HepG2 (cell line): ENCODE measurements around the gene CAMK2D. TPM values are rescaled to one million over a fixed set of nuclear protein-coding genes. Genes with fewer than 3 reads are reported as not detected.

Experiments
- ATAC-seq: fragments of 200-7000 bp; cut with Tn5 transposase; 3 replicates; pipeline ENCODE4 v1.9.1; 2020; ENCODE audit warnings: mild to moderate bottlenecking, moderate library complexity
- BruUV-seq: library from RNA; stranded (reverse); fragments of 400-500 nt; replicated peaks from 2 replicates; lab custom pipeline; 2021; lab: Mats Ljungman, UMichigan
- CTCF ChIA-PET: fragments of 300-600 bp; formaldehyde crosslinking; extraction: SDS; loops from one replicate; lab custom pipeline; 2021; ENCODE audit warnings: low total read pairs, inconsistent platforms, low intra/inter-chr PET ratio; lab: Yijun Ruan, JAX
- POLR2A ChIA-PET: fragments of 350-600 bp; sonication (Branson Sonifier 250); formaldehyde crosslinking; loops from one replicate; lab custom pipeline; 2020; ENCODE audit warnings: antibody characterized with exemption, inconsistent platforms; lab: Yijun Ruan, JAX
- DNase-seq: peaks from one replicate; pipeline ENCODE4 v3.0.0-alpha.2; 2015; ENCODE audit warnings: low spot score
- FAIRE-seq: peaks from 3 replicates; lab custom pipeline; 2011; peaks lifted over from hg19 to GRCh38; lab: Jason Lieb, UNC
- H2AFZ ChIP-seq: one replicate; pipeline ENCODE4 v1.6.1; 2011; ENCODE audit warnings: low read length, inconsistent platforms
- H3K27ac ChIP-seq: fragments of 300-600 bp; 3 replicates; pipeline ENCODE4 v1.8.0; 2011; ENCODE audit warnings: mixed run types, mild to moderate bottlenecking, mixed read lengths, low read length, inconsistent platforms; ENCODE audit not compliant: insufficient read depth; ENCODE audit errors: extremely low read length
- H3K27me3 ChIP-seq, 2 experiments: fragments of 200-600 bp in 1 of 2; 2 replicates in 1 of 2; 3 replicates in 1 of 2; pipeline versions ENCODE4 v1.6.0 to v1.8.0; 2011; ENCODE audit warnings: low read length in 2 of 2, mild to moderate bottlenecking in 2 of 2, moderate library complexity in 2 of 2, inconsistent platforms in 1 of 2; ENCODE audit not compliant: insufficient read depth in 2 of 2, control insufficient read depth in 1 of 2
- H3K36me3 ChIP-seq, 2 experiments: fragments of 200-600 bp in 1 of 2; replicated peaks in 1 of 2; 2 replicates in 1 of 2; 3 replicates in 1 of 2; pipeline versions ENCODE4 v1.5.1 to v1.8.0; 2011; ENCODE audit warnings: low read length in 2 of 2, inconsistent platforms in 1 of 2; ENCODE audit not compliant: insufficient read depth in 2 of 2, control insufficient read depth in 1 of 2
- H3K4me1 ChIP-seq: 2 replicates; pipeline ENCODE4 v1.5.1; 2012; ENCODE audit warnings: low read length, inconsistent platforms; ENCODE audit not compliant: insufficient read depth
- H3K4me2 ChIP-seq: 2 replicates; pipeline ENCODE4 v1.6.0; 2011; ENCODE audit warnings: low read depth, low read length, inconsistent platforms
- H3K4me3 ChIP-seq, 3 experiments: fragments of 200-600 bp in 1 of 3; sonication (generic), shearing (Covaris generic) in 1 of 3; replicated peaks in 1 of 3; 2 replicates each; pipeline ENCODE4 v1.5.1; 2011 to 2016; ENCODE audit warnings: low read length in 3 of 3, inconsistent platforms in 2 of 3, low read depth in 2 of 3, mild to moderate bottlenecking in 2 of 3, control low read depth in 1 of 3, mixed read lengths in 1 of 3; ENCODE audit not compliant: insufficient read depth in 1 of 3
- H3K79me2 ChIP-seq: one replicate; pipeline ENCODE4 v1.6.1; 2011; ENCODE audit warnings: low read length, inconsistent platforms; ENCODE audit not compliant: insufficient read depth
- H3K9ac ChIP-seq: 2 replicates; pipeline ENCODE4 v1.6.0; 2011; ENCODE audit warnings: mild to moderate bottlenecking, low read depth, low read length, inconsistent platforms; ENCODE audit not compliant: insufficient read depth
- H3K9me3 ChIP-seq: 2 replicates; pipeline ENCODE4 v1.5.1; 2012; ENCODE audit warnings: mild to moderate bottlenecking, low read length
- H4K20me1 ChIP-seq: 2 replicates; pipeline ENCODE4 v1.6.0; 2011; ENCODE audit warnings: inconsistent platforms, mild to moderate bottlenecking, low read length, moderate library complexity; ENCODE audit not compliant: insufficient read depth
- DPF2 ChIP-seq: sonication (generic); formaldehyde crosslinking; IDR thresholded peaks from 2 replicates; pipeline ENCODE4 v1.4.0; 2020; ENCODE audit warnings: mild to moderate bottlenecking, low read depth, missing genetic modification reagents, borderline replicate concordance
- IKZF4 ChIP-seq: sonication (generic); formaldehyde crosslinking; IDR thresholded peaks from 2 replicates; pipeline ENCODE4 v1.5.1; 2020; ENCODE audit warnings: borderline replicate concordance, mild to moderate bottlenecking, low read depth, missing genetic modification reagents; ENCODE audit errors: not compliant biosample characterization
- KLF6 ChIP-seq: IDR thresholded peaks from 2 replicates; pipeline ENCODE4 v1.8.0; 2016; ENCODE audit warnings: missing biosample characterization, missing genetic modification reagents
- MTF2 ChIP-seq: sonication (generic); formaldehyde crosslinking; IDR thresholded peaks from 2 replicates; pipeline ENCODE4 v1.5.0; 2020; ENCODE audit warnings: missing genetic modification reagents, borderline replicate concordance
- NONO ChIP-seq, 2 experiments: fragments of 450-650 bp in 1 of 2; sonication (generic) in 1 of 2; formaldehyde crosslinking in 1 of 2; IDR thresholded peaks in 1 of 2; conservative IDR thresholded peaks in 1 of 2; 2 replicates each; pipeline versions ENCODE4 v1.6.1 to v1.8.0; 2017 to 2022; ENCODE audit warnings: mild to moderate bottlenecking in 1 of 2, missing genetic modification reagents in 1 of 2, moderate library complexity in 1 of 2
- PLRG1 ChIP-seq: fragments of 450-650 bp; conservative IDR thresholded peaks from 2 replicates; pipeline ENCODE4 v1.6.1; 2016
- PRDM4 ChIP-seq: sonication (generic); formaldehyde crosslinking; IDR thresholded peaks from 2 replicates; pipeline ENCODE4 v1.9.0; 2021; ENCODE audit warnings: missing genetic modification reagents, borderline replicate concordance
- RFX1 ChIP-seq: fragments of 450-650 bp; IDR thresholded peaks from 2 replicates; pipeline ENCODE4 v1.6.1; 2017
- SP2 ChIP-seq: sonication (generic); formaldehyde crosslinking; IDR thresholded peaks from 2 replicates; pipeline ENCODE4 v1.5.1; 2020; ENCODE audit warnings: mild to moderate bottlenecking, missing genetic modification reagents
- ZNF619 ChIP-seq: sonication (generic); formaldehyde crosslinking; IDR thresholded peaks from 2 replicates; pipeline ENCODE4 v1.4.0; 2020; ENCODE audit warnings: mild to moderate bottlenecking, missing genetic modification reagents
- WGBS: methylation state at CpG from one replicate; pipeline ENCODE4 v1.1.6; 2017; ENCODE audit warnings: low lambda C conversion rate; 5-methylcytosine and 5-hydroxymethylcytosine counted together
- in situ Hi-C: cut with HindIII; loops from 2 replicates; pipeline ENCODE4 v1.10.0; 2017; ENCODE audit warnings: low pct_unique_long_range_greater_than_20kb; ENCODE audit not compliant: extremely low pct_ligation_motif_present
- intact Hi-C: fragments of 100-400 bp; cut with micrococcal nuclease; formaldehyde crosslinking; loops from one replicate; pipeline ENCODE4 v1.10.0; 2022; ENCODE audit not compliant: unreplicated experiment
- polyA plus RNA-seq, 8 experiments: library from polyadenylated mRNA; depleted of rRNA in 3 of 8; stranded (reverse) in 7 of 8; unstranded in 1 of 8; fragments of >200 nt; fragmentation: Illumina TruSeq in 4 of 8; extraction: Trizol in 4 of 8; gene quantifications; 2 replicates each; pipeline versions ENCODE4 v1.2.1 to v1.2.3, GENCODE V29; 2011 to 2016; ENCODE audit warnings: low read depth in 4 of 8, missing spikeins in 1 of 8, mixed read lengths in 1 of 8; ENCODE audit not compliant: insufficient read depth in 1 of 8
- total RNA-seq, 5 experiments: library from RNA; depleted of rRNA; stranded (reverse); fragments of >200 nt; fragmentation: Illumina TruSeq; extraction: Trizol; gene quantifications; 2 replicates each; pipeline ENCODE4 v1.2.3, GENCODE V29; 2016; ENCODE audit warnings: low read depth in 1 of 5
- TF ChIP-seq, protein P1 (sequence below): sonication (generic); formaldehyde crosslinking; IDR thresholded peaks from 2 replicates; pipeline ENCODE4 v1.4.0; 2020; ENCODE audit warnings: missing genetic modification reagents
- TF ChIP-seq, protein P2 (sequence below): sonication (generic); formaldehyde crosslinking; IDR thresholded peaks from 2 replicates; pipeline ENCODE4 v1.5.0; 2020; ENCODE audit warnings: missing genetic modification reagents, mild to moderate bottlenecking, borderline replicate concordance
- TF ChIP-seq, protein P3 (sequence below), 2 experiments: sonication (generic) in 1 of 2; formaldehyde crosslinking in 1 of 2; IDR thresholded peaks; 2 replicates each; pipeline versions ENCODE4 v1.6.1 to v1.9.0; 2014 to 2022; ENCODE audit warnings: antibody characterized with exemption in 1 of 2, borderline replicate concordance in 1 of 2, inconsistent platforms in 1 of 2, low read depth in 1 of 2, missing genetic modification reagents in 1 of 2

The CAMK2D gene
- total and polyA plus RNA-seq, 2 of the 13 experiments (the other 11 are each of a cell fraction or from before 2014, with no cell fraction given), result 18.0 to 65.4 TPM

DNA sequence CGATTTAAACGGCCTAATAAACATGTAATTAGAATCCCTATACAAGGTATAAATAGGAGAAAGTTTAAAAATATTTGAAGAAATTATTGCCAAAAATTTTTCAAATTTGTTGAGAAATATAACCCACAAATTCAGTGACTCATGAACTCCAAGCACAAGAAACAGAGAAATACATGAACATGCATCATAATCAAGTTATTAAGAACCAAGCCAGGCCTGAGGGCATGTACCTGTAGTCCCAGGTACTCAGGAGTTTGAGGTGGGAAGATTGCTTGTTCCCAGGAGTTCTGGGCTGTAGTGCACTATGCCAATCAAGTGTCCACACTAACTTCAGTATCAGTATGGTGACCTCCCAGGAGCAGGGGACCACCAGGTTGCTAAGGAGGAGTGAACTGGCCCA lies 341.9 kb downstream of the CAMK2D start:
- Histone ChIP-seq H3K27me3 (no peaks in the 10 kb centered on the region), H2AFZ (no peak overlapping the region), H3K36me3 (no peaks in the 10 kb centered on the region), H3K4me2 (no peak overlapping the region), H3K4me3 (no peak overlapping the region), H3K9me3 (no peaks in the 10 kb centered on the region), H3K4me1 (no peaks in the 10 kb centered on the region), H3K79me2 (no peaks in the 10 kb centered on the region), H3K27ac (no peak overlapping the region), H3K9ac (no peak overlapping the region), H4K20me1 (no peaks in the 10 kb centered on the region)
- no peak for FAIRE-seq
- intact Hi-C loops (no loop called here), in situ Hi-C loops (no loop called here)
- WGBS, result 1% methylated on average over 2 of the region's 2 CpGs
- no peak for DNase-seq
- CTCF ChIA-PET, result no interaction called here
- BruUV-seq, result no TSS peak
- no peak for ATAC-seq
- POLR2A ChIA-PET, result no interaction called here
- TF ChIP-seq, protein P1, sequence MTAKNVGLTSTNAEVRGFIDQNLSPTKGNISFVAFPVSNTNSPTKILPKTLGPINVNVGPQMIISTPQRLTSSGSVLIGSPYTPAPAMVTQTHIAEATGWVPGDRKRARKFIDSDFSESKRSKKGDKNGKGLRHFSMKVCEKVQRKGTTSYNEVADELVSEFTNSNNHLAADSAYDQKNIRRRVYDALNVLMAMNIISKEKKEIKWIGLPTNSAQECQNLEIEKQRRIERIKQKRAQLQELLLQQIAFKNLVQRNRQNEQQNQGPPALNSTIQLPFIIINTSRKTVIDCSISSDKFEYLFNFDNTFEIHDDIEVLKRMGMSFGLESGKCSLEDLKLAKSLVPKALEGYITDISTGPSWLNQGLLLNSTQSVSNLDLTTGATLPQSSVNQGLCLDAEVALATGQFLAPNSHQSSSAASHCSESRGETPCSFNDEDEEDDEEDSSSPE (CRISPR knock-in tag), result no peak
- TF ChIP-seq ZNF619 (no peak), RFX1 (no peak), IKZF4 (CRISPR knock-in tag) (no peak), NONO (IDR thresholded peaks at IDR 0.05) (no peak), NONO (CRISPR knock-in tag; conservative IDR thresholded peaks at IDR 0.05) (no peak), PRDM4 (CRISPR knock-in tag) (no peak), KLF6 (no peak), SP2 (no peak), PLRG1 (no peak), DPF2 (CRISPR knock-in tag) (no peak), MTF2 (CRISPR knock-in tag) (no peak)
- TF ChIP-seq, protein P2, sequence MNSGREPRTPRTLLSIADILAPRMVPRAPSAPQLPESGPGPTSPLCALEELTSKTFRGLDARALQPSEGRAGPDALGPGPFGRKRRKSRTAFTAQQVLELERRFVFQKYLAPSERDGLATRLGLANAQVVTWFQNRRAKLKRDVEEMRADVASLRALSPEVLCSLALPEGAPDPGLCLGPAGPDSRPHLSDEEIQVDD (CRISPR knock-in tag), result no peak
- TF ChIP-seq, protein P3, sequence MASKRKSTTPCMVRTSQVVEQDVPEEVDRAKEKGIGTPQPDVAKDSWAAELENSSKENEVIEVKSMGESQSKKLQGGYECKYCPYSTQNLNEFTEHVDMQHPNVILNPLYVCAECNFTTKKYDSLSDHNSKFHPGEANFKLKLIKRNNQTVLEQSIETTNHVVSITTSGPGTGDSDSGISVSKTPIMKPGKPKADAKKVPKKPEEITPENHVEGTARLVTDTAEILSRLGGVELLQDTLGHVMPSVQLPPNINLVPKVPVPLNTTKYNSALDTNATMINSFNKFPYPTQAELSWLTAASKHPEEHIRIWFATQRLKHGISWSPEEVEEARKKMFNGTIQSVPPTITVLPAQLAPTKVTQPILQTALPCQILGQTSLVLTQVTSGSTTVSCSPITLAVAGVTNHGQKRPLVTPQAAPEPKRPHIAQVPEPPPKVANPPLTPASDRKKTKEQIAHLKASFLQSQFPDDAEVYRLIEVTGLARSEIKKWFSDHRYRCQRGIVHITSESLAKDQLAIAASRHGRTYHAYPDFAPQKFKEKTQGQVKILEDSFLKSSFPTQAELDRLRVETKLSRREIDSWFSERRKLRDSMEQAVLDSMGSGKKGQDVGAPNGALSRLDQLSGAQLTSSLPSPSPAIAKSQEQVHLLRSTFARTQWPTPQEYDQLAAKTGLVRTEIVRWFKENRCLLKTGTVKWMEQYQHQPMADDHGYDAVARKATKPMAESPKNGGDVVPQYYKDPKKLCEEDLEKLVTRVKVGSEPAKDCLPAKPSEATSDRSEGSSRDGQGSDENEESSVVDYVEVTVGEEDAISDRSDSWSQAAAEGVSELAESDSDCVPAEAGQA (IDR thresholded peaks at IDR 0.05; ENCODE audit: low read depth), result no peak
- TF ChIP-seq, protein P3 (CRISPR knock-in tag; IDR thresholded peaks at IDR 0.05; ENCODE audit: borderline replicate concordance), result no peak
